ENCODE data around the gene BTBD9.

Gene BTBD9

GRCh38 chr6:38573801-38574395 is 65.8 kb downstream of the BTBD9 start:
- no peak for TF ChIP-seq CTCF (IDR thresholded peaks at IDR 0.05; ENCODE audit: low read depth, low read length)
- Histone ChIP-seq H3K4me3 (ENCODE audit: low read depth, low read length) (no peak overlapping the region), H3K36me3 (no peaks in the 10 kb centered on the region), H3K27ac (no peak overlapping the region), H3K27me3 (ENCODE audit: insufficient read depth, low read depth, severe bottlenecking) (no peaks in the 10 kb centered on the region), H3K9me3 (ENCODE audit: severe bottlenecking) (no peaks in the 10 kb centered on the region)
- DNase-seq, result no peak

- Histone ChIP-seq H3K36me3 (no peaks in the 10 kb centered on the region), H3K27me3 (ENCODE audit: insufficient read depth, low read depth, severe bottlenecking) (no peaks in the 10 kb centered on the region), H3K9me3 (ENCODE audit: severe bottlenecking) (no peaks in the 10 kb centered on the region), H3K4me3 (ENCODE audit: low read depth, low read length) (no peak overlapping the region), H3K27ac (no peak overlapping the region)
- TF ChIP-seq CTCF (IDR thresholded peaks at IDR 0.05; ENCODE audit: low read depth, low read length), result no peak
- DNase-seq, result no peak
These were observed 67.4 kb downstream of the BTBD9 start for GRCh38 chr6:38572186-38572813.

GRCh38 chr6:38571721-38572120 is 68.0 kb downstream of the BTBD9 start:
- H3K27ac ChIP-seq, result no peak overlapping the region
- H3K4me3 ChIP-seq (ENCODE audit: low read depth, low read length), result no peak overlapping the region
- H3K27me3 ChIP-seq (ENCODE audit: insufficient read depth, low read depth, severe bottlenecking), result no peaks in the 10 kb centered on the region
- H3K36me3 ChIP-seq, result no peaks in the 10 kb centered on the region
- H3K9me3 ChIP-seq (ENCODE audit: severe bottlenecking), result no peaks in the 10 kb centered on the region
- no peak for DNase-seq
- TF ChIP-seq CTCF (IDR thresholded peaks at IDR 0.05; ENCODE audit: low read depth, low read length), result no peak

- Histone ChIP-seq H3K4me3 (ENCODE audit: low read depth, low read length) (no peak overlapping the region), H3K9me3 (ENCODE audit: severe bottlenecking) (no peaks in the 10 kb centered on the region), H3K36me3 (no peaks in the 10 kb centered on the region), H3K27ac (no peak overlapping the region), H3K27me3 (ENCODE audit: insufficient read depth, low read depth, severe bottlenecking) (no peaks in the 10 kb centered on the region)
- peak; percentile 25; the same call in 1 of the 2 replicates for TF ChIP-seq CTCF (IDR thresholded peaks at IDR 0.05; ENCODE audit: low read depth, low read length)
- no peak for DNase-seq
These were observed 69.0 kb downstream of the BTBD9 start for GRCh38 chr6:38570750-38571149.

- DNase-seq, result no peak
- H3K4me3 ChIP-seq (ENCODE audit: low read depth, low read length), result no peak overlapping the region
- no peaks in the 10 kb centered on the region for H3K36me3 ChIP-seq
- H3K9me3 ChIP-seq (ENCODE audit: severe bottlenecking), result no peaks in the 10 kb centered on the region
- no peaks in the 10 kb centered on the region for H3K27me3 ChIP-seq (ENCODE audit: insufficient read depth, low read depth, severe bottlenecking)
- no peak overlapping the region for H3K27ac ChIP-seq
- TF ChIP-seq CTCF (IDR thresholded peaks at IDR 0.05; ENCODE audit: low read depth, low read length), result no peak
These were observed 72.3 kb downstream of the BTBD9 start for GRCh38 chr6:38567436-38567835.

All from WERI-Rb-1 (cell line).